Hepatocyte (in vitro differentiated cells): ENCODE measurements around the gene SZRD1.

ENCODE experiments used
- EZH2 ChIP-seq: fragments of 200-600 bp; sonication (generic); IDR thresholded peaks from 2 replicates; pipeline ENCODE4 v1.6.1; 2016; ENCODE audit warnings: antibody characterized with exemption, mild to moderate bottlenecking, borderline replicate concordance
- EZH2phosphoT487 ChIP-seq: fragments of 200-600 bp; sonication (generic); IDR thresholded peaks from one replicate; pipeline ENCODE4 v1.6.1; 2018; ENCODE audit warnings: antibody characterized with exemption, mild to moderate bottlenecking, low read depth, moderate library complexity; ENCODE audit not compliant: unreplicated experiment, severe bottlenecking
- TF ChIP-seq, protein P1 (sequence below): fragments of 200-600 bp; sonication (generic); IDR thresholded peaks from 2 replicates; pipeline ENCODE4 v1.5.1; 2016; ENCODE audit warnings: antibody characterized with exemption, mild to moderate bottlenecking; ENCODE audit not compliant: poor library complexity

GRCh38 chr1:16405441-16405840 is 38.4 kb downstream of the SZRD1 start:
- TF ChIP-seq, protein P1, sequence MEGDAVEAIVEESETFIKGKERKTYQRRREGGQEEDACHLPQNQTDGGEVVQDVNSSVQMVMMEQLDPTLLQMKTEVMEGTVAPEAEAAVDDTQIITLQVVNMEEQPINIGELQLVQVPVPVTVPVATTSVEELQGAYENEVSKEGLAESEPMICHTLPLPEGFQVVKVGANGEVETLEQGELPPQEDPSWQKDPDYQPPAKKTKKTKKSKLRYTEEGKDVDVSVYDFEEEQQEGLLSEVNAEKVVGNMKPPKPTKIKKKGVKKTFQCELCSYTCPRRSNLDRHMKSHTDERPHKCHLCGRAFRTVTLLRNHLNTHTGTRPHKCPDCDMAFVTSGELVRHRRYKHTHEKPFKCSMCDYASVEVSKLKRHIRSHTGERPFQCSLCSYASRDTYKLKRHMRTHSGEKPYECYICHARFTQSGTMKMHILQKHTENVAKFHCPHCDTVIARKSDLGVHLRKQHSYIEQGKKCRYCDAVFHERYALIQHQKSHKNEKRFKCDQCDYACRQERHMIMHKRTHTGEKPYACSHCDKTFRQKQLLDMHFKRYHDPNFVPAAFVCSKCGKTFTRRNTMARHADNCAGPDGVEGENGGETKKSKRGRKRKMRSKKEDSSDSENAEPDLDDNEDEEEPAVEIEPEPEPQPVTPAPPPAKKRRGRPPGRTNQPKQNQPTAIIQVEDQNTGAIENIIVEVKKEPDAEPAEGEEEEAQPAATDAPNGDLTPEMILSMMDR = no peak
- TF ChIP-seq EZH2phosphoT487 (no peak), EZH2 (no peak)
